NCI-H2227 (cell line): Measurements from ENCODE around the gene IFNA16.
"Not testable (repeated sequence)": the region's sequence is repeated elsewhere in the genome, so short reads cannot be mapped to it uniquely, and the experiment has no call there.

ENCODE experiments used
- DNase-seq: peaks from one replicate; lab custom pipeline; 2025; ENCODE audit not compliant: unreplicated experiment; lab: John Stamatoyannopoulos, UW

Gene IFNA16

GRCh38 chr9:21217211-21217610 is at the start of gene IFNA16:
IFNA16 (minus strand) TSS chr9:21217311; CDS start chr9:21217305, 6 bp downstream.
- not testable (repeated sequence) for DNase-seq

GRCh38 chr9:21265421-21266189 is 48.5 kb upstream of the IFNA16 start:
- DNase-seq: no peak

- DNase-seq: no peak
Measured at GRCh38 chr9:21255538-21256212, 38.6 kb upstream of the IFNA16 start.

- DNase-seq: peak; percentile 6
Measured at GRCh38 chr9:21252721-21253547, 35.8 kb upstream of the IFNA16 start.

- DNase-seq: no peak
Measured at GRCh38 chr9:21251638-21252037, 34.5 kb upstream of the IFNA16 start.

- no peak for DNase-seq
Measured at GRCh38 chr9:21251190-21251589, 34.1 kb upstream of the IFNA16 start.

- no peak for DNase-seq
Measured at GRCh38 chr9:21244836-21245235, 27.7 kb upstream of the IFNA16 start.

- no peak for DNase-seq
Measured at GRCh38 chr9:21239911-21240310, 22.8 kb upstream of the IFNA16 start, which contains the start of gene IFNA14. IFNA14 (minus strand) TSS chr9:21240005; CDS start chr9:21239935, 70 bp downstream.

GRCh38 chr9:21236360-21236714 is 19.2 kb upstream of the IFNA16 start:
- DNase-seq: not testable (repeated sequence)

- DNase-seq: peak; percentile 3
Measured at GRCh38 chr9:21235468-21236359, 18.6 kb upstream of the IFNA16 start.

- DNase-seq: no peak
Measured at GRCh38 chr9:21234153-21234687, 17.1 kb upstream of the IFNA16 start.

- DNase-seq: no peak
Measured at GRCh38 chr9:21233258-21233657, 16.1 kb upstream of the IFNA16 start.

- no peak for DNase-seq
Measured at GRCh38 chr9:21228122-21228521, 11.0 kb upstream of the IFNA16 start, which contains the start of gene IFNA17. IFNA17 (minus strand) TSS chr9:21228222; CDS start chr9:21228173, 49 bp downstream.

GRCh38 chr9:21213411-21214326 is 3.4 kb downstream of the IFNA16 start:
- not testable (repeated sequence) for DNase-seq

- DNase-seq: not testable (repeated sequence)
Measured at GRCh38 chr9:21212160-21212559, 5.0 kb downstream of the IFNA16 start.

- not testable (repeated sequence) for DNase-seq
Measured at GRCh38 chr9:21210782-21211181, 6.3 kb downstream of the IFNA16 start.

- no peak for DNase-seq
Measured at GRCh38 chr9:21210311-21210710, 6.8 kb downstream of the IFNA16 start.

GRCh38 chr9:21207043-21207442 is 10.1 kb downstream of the IFNA16 start, which contains the start of gene IFNA10:
IFNA10 (minus strand) TSS chr9:21207143; CDS start chr9:21207097, 46 bp downstream.
- not testable (repeated sequence) for DNase-seq

- no peak for DNase-seq
Measured at GRCh38 chr9:21205204-21205603, 11.9 kb downstream of the IFNA16 start.
